GM10266 (cell line): ENCODE results near the gene PRPSAP2.

ENCODE experiments used
- DNase-seq: peaks from one replicate; pipeline ENCODE4 v3.0.0; 2012; ENCODE audit errors: extremely low spot score
- CTCF ChIP-seq: IDR thresholded peaks from 2 replicates; pipeline ENCODE4 v1.5.1; 2012; ENCODE audit warnings: mild to moderate bottlenecking, low read depth; ENCODE audit not compliant: control insufficient read depth, insufficient read depth; ENCODE audit errors: missing control alignments

The PRPSAP2 gene

DNA sequence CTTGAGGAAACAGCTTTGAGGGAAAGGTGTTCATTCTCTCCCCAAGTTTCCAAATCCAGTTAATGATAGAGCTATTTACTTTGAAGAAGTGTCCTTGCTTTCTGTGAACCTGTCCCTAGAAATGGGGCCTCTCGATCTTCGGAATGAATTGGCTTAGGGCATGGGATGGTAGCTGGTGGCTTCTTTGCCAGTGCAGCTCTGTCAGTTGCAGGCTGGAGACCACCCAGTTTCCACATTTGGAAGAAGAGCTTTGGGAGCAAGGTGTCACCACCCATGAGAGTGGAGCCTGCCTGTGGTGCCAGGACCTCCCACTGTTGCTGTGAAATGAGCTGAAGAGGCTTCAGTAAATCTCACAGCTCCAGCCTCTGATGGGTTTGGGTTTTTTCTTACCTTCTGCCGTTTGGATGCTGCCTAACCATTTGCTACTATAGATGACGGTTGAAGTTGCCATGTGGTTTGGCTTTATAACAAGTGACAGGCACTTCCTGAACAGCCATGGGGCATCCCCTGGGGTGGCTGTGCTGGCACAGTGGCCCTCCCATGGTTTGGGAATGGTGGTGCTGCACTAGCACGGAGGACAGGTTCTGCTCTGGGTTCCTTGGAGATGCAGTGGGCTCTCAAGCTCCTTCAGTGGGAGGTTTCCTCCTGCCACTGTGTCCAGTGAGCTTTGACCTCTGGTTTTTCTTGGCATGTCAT lies 74.6 kb downstream of the PRPSAP2 start:
- no peak for DNase-seq
- no peak for TF ChIP-seq CTCF

- DNase-seq = no peak
- TF ChIP-seq CTCF = no peak
Measured at GRCh38 chr17:18933102-18934058, 75.4 kb downstream of the PRPSAP2 start.

GRCh38 chr17:18937981-18938691 lies 80.2 kb downstream of the PRPSAP2 start:
- DNase-seq = no peak

DNA sequence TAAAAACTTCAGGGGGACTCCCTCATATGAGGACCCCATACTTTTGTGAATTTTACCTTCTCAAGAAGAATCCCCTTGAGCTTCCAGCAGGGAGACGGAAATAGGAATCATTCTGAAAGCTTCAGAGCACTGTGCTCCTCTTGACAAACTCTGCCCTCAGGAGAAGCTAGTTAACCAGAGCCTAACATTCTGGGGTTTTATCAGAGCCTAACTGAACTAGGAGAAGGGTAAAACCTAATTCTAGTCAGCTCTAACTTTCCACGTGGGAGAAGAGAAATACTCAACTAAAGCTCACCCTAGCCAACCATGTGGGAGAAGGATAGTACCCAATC lies 80.7 kb downstream of the PRPSAP2 start:
- no peak for TF ChIP-seq CTCF
- no peak for DNase-seq

More at GRCh38 chr17:18937981-18938691, 80.2 kb downstream of the PRPSAP2 start:
- no peak for TF ChIP-seq CTCF

DNA sequence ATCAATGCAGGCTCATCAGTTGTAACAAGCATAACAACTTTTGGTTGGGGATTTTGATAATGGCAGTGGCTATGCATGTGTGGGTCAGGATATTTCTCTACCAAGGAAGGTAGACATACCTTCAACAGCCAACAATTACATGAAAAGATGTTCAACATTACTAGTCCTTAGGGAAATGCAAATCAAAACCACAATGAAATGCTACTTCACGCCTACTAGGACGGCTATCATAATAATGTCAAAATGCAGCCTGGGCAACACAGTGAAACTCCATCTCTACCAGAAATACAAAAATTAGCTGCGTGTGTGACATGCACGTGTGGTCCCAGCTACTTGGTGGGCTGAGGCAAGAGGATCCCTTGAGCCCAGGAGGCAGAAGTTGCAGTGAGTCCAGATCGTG lies 86.7 kb downstream of the PRPSAP2 start:
- no peak for TF ChIP-seq CTCF
- no peak for DNase-seq

- no peak for DNase-seq
- no peak for TF ChIP-seq CTCF
Measured at GRCh38 chr17:18946536-18946935, 88.6 kb downstream of the PRPSAP2 start.

- no peak for DNase-seq
- TF ChIP-seq CTCF = no peak
Measured at GRCh38 chr17:18947866-18948265, 89.9 kb downstream of the PRPSAP2 start.
